GM19397 (cell line): ENCODE results near the gene SIM1.
"Not testable (repeated sequence)": the region's sequence is repeated elsewhere in the genome, so short reads cannot be mapped to it uniquely, and the experiment has no call there.

Experiments
- ATAC-seq: cut with Tn5 transposase; IDR thresholded peaks from one replicate; pipeline ENCODE4 v1.9.1; 2021; ENCODE audit warnings: mild to moderate bottlenecking, moderate library complexity; ENCODE audit not compliant: unreplicated experiment

Gene SIM1

GRCh38 chr6:100354736-100355641 is 109.7 kb downstream of the SIM1 start:
- not testable (repeated sequence) for ATAC-seq

GRCh38 chr6:100353276-100354015 is 111.3 kb downstream of the SIM1 start:
- ATAC-seq, result no peak

GRCh38 chr6:100350139-100350538 is 114.6 kb downstream of the SIM1 start:
- no peak for ATAC-seq

DNA sequence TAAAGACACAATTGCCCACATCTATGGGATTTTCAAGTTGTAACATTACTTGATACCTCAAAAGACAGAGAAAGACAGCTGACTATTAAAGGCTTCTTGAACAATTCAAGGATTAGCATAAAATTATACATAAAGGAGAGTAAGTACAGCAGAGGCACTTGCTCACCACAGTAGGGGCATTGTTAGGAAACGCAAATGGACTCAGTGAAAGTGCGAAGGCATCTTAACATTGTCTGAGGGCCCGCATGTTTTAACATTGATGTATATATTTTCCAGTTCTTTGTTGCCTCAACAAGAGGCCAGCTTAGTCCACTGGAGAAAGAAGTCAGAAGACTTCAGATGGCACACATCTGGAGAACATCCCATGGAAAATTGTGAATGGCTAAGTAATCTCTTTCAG is 115.4 kb downstream of the SIM1 start:
- ATAC-seq, result no peak

DNA sequence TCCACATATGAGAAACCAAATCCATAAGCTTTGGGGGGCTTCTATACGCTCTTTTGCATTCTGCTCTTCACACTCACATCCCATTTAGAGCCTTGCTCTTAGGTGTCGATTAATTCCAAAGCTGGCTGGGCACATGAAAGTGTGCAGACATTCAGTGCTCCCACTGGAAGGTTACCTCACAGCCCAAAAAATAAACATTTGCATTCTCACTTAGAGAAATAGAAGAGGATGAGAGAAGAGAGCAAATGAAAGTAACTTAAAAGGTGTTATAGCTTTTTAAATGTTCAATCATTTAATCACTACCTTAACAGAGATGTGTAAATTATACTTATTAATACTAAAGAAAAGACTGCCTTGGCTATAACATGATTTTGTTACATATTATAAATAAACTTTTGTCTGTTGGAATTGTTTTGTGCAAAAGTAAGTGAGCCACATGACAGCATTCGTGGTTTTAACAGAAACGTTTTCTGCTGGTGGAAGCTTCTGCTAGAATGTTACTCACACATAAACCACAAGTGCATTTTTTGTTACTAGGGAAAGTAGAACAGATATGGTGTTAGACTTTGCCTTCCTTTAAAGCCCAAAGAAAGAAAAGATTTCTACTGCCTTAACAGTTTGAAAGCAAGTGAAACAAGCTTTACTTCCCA is 116.7 kb downstream of the SIM1 start:
- ATAC-seq, result no peak

- ATAC-seq, result no peak
Measured at GRCh38 chr6:100346828-100347227, 117.9 kb downstream of the SIM1 start.

GRCh38 chr6:100346203-100346602 is 118.5 kb downstream of the SIM1 start:
- ATAC-seq, result no peak

DNA sequence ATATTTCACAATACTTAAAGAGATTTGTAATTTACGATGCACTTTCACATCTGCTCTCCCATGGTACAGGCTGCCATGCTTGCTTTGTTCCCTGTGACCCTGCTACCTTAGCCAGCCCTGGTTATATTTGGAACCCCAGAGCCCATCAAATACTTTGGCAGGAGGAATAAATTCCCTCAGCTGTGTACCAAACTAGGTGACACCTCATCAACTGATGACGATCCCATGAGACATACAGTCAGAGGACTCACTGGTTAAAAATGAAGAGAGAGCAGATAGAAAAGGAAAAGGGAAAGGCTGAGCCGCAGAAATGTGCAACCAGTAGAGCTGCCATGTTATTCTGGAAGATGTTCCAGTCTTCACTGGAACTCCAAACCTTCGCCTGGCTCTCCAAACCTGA is 120.0 kb downstream of the SIM1 start:
- no peak for ATAC-seq

GRCh38 chr6:100344321-100344720 is 120.4 kb downstream of the SIM1 start:
- no peak for ATAC-seq

- no peak for ATAC-seq
Measured at GRCh38 chr6:100343316-100344077, 121.2 kb downstream of the SIM1 start.

DNA sequence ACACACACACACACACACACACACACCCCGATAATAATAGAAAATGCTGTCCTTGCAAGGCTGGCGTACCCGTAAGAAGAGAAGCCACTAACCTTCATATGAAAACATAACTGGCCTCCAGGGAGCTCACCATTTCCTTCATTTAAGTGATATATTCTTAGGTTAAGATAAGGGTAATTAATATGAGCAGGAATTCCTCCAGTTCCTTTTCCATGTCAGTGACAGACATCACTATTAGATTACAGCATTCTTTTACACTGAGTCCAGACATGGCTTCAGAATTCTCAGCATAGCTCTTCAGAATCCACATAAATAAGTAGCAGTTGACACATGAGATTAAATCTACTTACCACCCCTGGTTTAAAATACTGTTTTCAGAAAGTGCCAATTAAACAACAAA is 121.9 kb downstream of the SIM1 start:
- ATAC-seq, result no peak

DNA sequence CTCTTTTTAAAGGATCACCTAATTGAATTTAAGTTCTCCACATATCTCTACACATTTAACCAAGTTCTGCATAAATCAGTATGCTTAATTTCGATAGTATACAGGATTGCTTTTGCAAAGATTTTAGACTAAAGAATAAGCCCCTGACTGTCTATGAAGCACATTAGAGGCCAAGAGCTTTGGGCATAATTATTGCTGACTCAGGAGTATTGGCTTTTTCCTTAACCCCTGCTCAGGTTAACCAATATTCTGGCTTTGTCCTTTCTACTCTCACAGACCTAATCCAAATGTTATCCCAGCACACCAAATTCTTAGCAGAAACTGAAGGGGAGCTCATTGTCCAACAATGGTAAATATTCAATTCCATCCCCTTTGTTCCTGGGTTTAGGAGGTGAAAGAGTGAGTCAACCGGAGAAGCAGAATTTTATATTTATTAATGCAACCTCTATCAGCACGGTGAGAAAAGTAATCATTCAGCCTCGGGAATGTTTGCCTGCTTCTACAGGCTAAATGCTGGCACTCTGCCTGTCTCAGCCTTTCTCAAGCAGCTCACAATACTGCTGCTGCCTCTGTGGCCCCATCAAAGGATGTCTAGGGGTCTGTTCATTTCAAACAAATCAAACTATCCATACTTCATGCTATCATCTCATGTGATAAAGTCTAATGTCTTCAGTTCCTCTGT is 125.0 kb downstream of the SIM1 start:
- ATAC-seq, result no peak

DNA sequence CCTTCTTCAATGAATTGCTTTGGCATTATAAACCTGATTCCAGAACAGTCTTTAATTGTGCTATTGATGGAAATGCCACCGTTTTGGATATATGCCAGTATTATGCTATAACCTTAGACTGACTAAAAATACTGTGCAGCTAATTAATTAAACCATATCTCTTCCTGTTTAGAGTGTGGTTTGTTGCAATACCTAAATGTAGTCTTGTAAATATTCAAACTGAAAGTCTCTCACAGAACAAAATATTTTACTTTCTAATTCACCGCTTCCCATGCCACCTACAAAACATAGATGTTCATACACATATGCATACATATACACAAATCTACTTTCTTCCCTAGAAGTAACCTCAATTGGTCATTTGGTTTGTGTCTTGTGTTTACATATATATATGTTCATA is 126.6 kb downstream of the SIM1 start:
- ATAC-seq, result no peak

DNA sequence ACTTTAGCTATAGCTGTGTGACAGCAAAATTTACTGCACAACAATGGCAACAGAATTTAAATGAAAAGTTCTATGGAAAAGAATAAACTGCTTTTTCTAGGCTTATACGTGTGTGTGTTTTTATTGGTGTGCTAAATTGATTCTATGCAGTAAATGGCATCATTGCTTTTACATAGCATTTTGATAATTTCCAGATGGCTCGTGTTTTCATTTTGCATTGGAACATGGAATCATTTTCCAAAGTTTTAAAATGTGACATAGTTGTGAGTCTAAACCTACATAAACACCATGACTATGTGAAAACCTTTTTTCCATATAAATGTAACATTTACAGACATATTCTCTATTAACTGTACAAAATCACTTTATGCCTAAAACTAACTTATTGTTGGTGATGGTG is 127.8 kb downstream of the SIM1 start:
- no peak for ATAC-seq

GRCh38 chr6:100335991-100336390 is 128.7 kb downstream of the SIM1 start:
- ATAC-seq, result no peak
